GM23248 (cell line): Measurements from ENCODE around the gene TAF4.

ENCODE experiments used
- EZH2 ChIP-seq: fragments of 200-600 bp; sonication (generic); IDR thresholded peaks from 2 replicates; pipeline ENCODE4 v1.6.1; 2018; ENCODE audit warnings: antibody characterized with exemption, mild to moderate bottlenecking; ENCODE audit not compliant: insufficient read depth, poor library complexity, severe bottlenecking
- EZH2phosphoT487 ChIP-seq: fragments of 200-600 bp; sonication (generic); IDR thresholded peaks from 2 replicates; pipeline ENCODE4 v1.6.1; 2018; ENCODE audit warnings: antibody characterized with exemption, moderate library complexity, mild to moderate bottlenecking, low read depth; ENCODE audit not compliant: insufficient read depth

- TF ChIP-seq EZH2phosphoT487 (no peak), EZH2 (no peak)
Observed at GRCh38 chr20:61950641-61951071, 115.0 kb downstream of the TAF4 start.
